ENCODE measurements around the gene LGR4. TPM values are rescaled to one million over a fixed set of nuclear protein-coding genes. Genes with fewer than 3 reads are reported as not detected.

Gene LGR4
- total and polyA plus RNA-seq, 10 of the 15 experiments (the other 5 are each of a cell fraction or from before 2014, with no cell fraction given) = under 0.01 to 0.64 (median 0.04) TPM; not detected in 5

GRCh38 chr11:27514558-27514957 lies 42.0 kb upstream of the LGR4 start:
- H3K4me2 ChIP-seq (ENCODE audit: control insufficient read depth, insufficient read depth) = no peak overlapping the region
- ATAC-seq = no peak

More at GRCh38 chr11:27514558-27514957, 42.0 kb upstream of the LGR4 start:
- Histone ChIP-seq H3K36me3 (ENCODE audit: control insufficient read depth in 2 of 2, insufficient read depth in 2 of 2, low read length in 1 of 2) (no peaks in the 10 kb centered on the region), H3K27me3 (replicated peaks in 1 of 2; ENCODE audit: control insufficient read depth in 2 of 2, insufficient read depth in 2 of 2, low read length in 1 of 2) (no peaks in the 10 kb centered on the region; a peak in 1 of 4 replicates), H3K9me3 (replicated peaks; ENCODE audit: control insufficient read depth, insufficient read depth, low read length) (no peaks in the 10 kb centered on the region), H3K79me2 (ENCODE audit: control insufficient read depth, insufficient read depth, low read length) (no peaks in the 10 kb centered on the region), H3K27ac (ENCODE audit: control insufficient read depth, insufficient read depth) (no peak overlapping the region), H3K4me3 (no peak overlapping the region), H2AFZ (ENCODE audit: control insufficient read depth, low read depth, low read length) (no peak overlapping the region), H3K9ac (ENCODE audit: control insufficient read depth, insufficient read depth, low read length) (no peak overlapping the region), H3K4me1 (ENCODE audit: control insufficient read depth, insufficient read depth, low read length) (no peaks in the 10 kb centered on the region), H4K20me1 (ENCODE audit: control insufficient read depth, insufficient read depth) (no peaks in the 10 kb centered on the region)
- ChIA-PET SMC1A (ENCODE audit: uncharacterized antibody, unreplicated experiment) (no interaction called here), POLR2A (interaction anchor here (0.7 kb wide), 1 partner anchor 28 kb away, joined by 4 read pairs; no protein-coding TSS in a partner anchor), RAD21 (ENCODE audit: unreplicated experiment) (no interaction called here), CTCF (interaction anchor here (0.5 kb wide), 1 partner anchor 1195 kb away, joined by 3 read pairs; no protein-coding TSS in a partner anchor)
- TF ChIP-seq ZBTB40 (IDR thresholded peaks at IDR 0.05; ENCODE audit: borderline replicate concordance) (no peak), RBBP5 (conservative IDR thresholded peaks at IDR 0.05) (no peak), ATF3 (IDR thresholded peaks at IDR 0.05; ENCODE audit: borderline replicate concordance, extremely low read depth, low read depth, low read length) (no peak), SIX5 (IDR thresholded peaks at IDR 0.05; ENCODE audit: low read depth, low read length, severe bottlenecking) (no peak), RUNX3 (IDR thresholded peaks at IDR 0.05; ENCODE audit: low read length) (no peak), ATF7 (IDR thresholded peaks at IDR 0.05; ENCODE audit: low read depth) (no peak), GATAD2B (conservative IDR thresholded peaks at IDR 0.05; ENCODE audit: low read depth) (no peak), RFX5 (IDR thresholded peaks at IDR 0.05; ENCODE audit: low read depth, low read length) (no peak), ZNF384 (IDR thresholded peaks at IDR 0.05; ENCODE audit: borderline replicate concordance, low read depth, low read length) (no peak)
- DNase-seq (ENCODE audit: low read depth, low spot score) = no peak
- in situ Hi-C loops (cut with MboI) (no loop called here), intact Hi-C loops (cut with micrococcal nuclease; ENCODE audit: unreplicated experiment) (no loop called here)
- WGBS (ENCODE audit: insufficient coverage, insufficient replicate concordance, low lambda C conversion rate, missing lambda C conversion rate) = 74% methylated on average over 4 of the region's 4 CpGs
- BruUV-seq (replicated peaks) = no TSS peak
- FAIRE-seq = no peak

Measured in GM12878 (cell line).